Activated B cell treated with CpG ODN at 0.5 μM for 24 hours (primary cell): ENCODE measurements around the gene STK38L. TPM values are rescaled to one million over a fixed set of nuclear protein-coding genes. Genes with fewer than 3 reads are reported as not detected.

Experiments
- ATAC-seq: fragments of 200-7000 bp; cut with Tn5 transposase; one replicate; pipeline ENCODE4 v1.10.0; 2021; ENCODE audit warnings: low read depth, mild to moderate bottlenecking, moderate library complexity
- CTCF ChIA-PET: fragments of 350-600 bp; sonication (Branson Sonifier 250); formaldehyde crosslinking; loops from one replicate; lab custom pipeline; 2021; ENCODE audit warnings: antibody characterized with exemption; lab: Charles Lee
- POLR2A ChIA-PET: fragments of 350-600 bp; sonication (Branson Sonifier 250); formaldehyde crosslinking; loops from one replicate; lab custom pipeline; 2021; ENCODE audit warnings: antibody characterized with exemption; lab: Charles Lee
- DNase-seq: peaks from one replicate; pipeline ENCODE4 v3.0.0; 2022
- H3K27ac Mint-ChIP-seq: one replicate; pipeline ENCODE4 v1.8.0; 2020; ENCODE audit warnings: mixed read lengths
- H3K27me3 Mint-ChIP-seq: one replicate; pipeline ENCODE4 v1.8.0; 2021; ENCODE audit warnings: mixed read lengths
- H3K36me3 Mint-ChIP-seq: one replicate; pipeline ENCODE4 v1.8.0; 2021; ENCODE audit warnings: low read depth, mixed read lengths
- H3K4me1 Mint-ChIP-seq: one replicate; pipeline ENCODE4 v1.8.0; 2021; ENCODE audit warnings: mixed read lengths
- H3K4me3 Mint-ChIP-seq: one replicate; pipeline ENCODE4 v1.8.0; 2020; ENCODE audit warnings: mild to moderate bottlenecking, mixed read lengths
- H3K9me3 Mint-ChIP-seq: one replicate; pipeline ENCODE4 v1.8.0; 2020; ENCODE audit warnings: mixed read lengths
- intact Hi-C: fragments of 100-400 bp; cut with micrococcal nuclease; formaldehyde crosslinking; loops from one replicate; pipeline ENCODE4 v1.15.1; 2024
- total RNA-seq: library from RNA; stranded (reverse); gene quantifications from 2 replicates; pipeline ENCODE4 v1.2.3, GENCODE V29; 2022
- TF ChIP-seq, protein P1 (sequence below): fragments of 200-600 bp; IDR thresholded peaks from one replicate; pipeline ENCODE4 v1.8.0; 2022; ENCODE audit warnings: antibody characterized with exemption, mild to moderate bottlenecking

STK38L gene
- total RNA-seq, 1 donor from 2014 or later: 26.3 TPM

DNA sequence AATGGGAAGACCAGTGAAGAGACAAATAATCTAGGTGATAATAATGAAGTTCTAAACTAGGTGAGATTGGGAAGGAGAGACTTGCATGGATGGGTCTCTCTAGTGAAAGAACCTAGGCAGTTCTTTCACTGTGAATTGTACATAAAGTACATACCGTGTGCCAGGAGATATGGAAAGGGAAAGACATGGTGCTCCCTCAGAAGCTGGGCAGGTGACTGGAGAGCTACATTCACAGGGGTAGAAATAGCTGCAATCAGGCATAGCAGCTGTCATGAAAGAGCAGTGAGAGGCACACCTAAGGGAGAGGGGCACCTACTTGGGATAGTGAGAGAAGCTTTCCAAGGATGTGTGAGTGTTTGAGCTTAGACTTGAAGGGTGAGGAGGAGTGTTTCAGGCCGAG is 9.3 kb downstream of the STK38L start:
- no peak overlapping the region for H3K27ac Mint-ChIP-seq
- H3K36me3 Mint-ChIP-seq: peaks cover 6% of the 10 kb centered on the region
- DNase-seq (no peak), ATAC-seq (no peak)
- intact Hi-C loops: no loop called here
- TF ChIP-seq, protein P1, sequence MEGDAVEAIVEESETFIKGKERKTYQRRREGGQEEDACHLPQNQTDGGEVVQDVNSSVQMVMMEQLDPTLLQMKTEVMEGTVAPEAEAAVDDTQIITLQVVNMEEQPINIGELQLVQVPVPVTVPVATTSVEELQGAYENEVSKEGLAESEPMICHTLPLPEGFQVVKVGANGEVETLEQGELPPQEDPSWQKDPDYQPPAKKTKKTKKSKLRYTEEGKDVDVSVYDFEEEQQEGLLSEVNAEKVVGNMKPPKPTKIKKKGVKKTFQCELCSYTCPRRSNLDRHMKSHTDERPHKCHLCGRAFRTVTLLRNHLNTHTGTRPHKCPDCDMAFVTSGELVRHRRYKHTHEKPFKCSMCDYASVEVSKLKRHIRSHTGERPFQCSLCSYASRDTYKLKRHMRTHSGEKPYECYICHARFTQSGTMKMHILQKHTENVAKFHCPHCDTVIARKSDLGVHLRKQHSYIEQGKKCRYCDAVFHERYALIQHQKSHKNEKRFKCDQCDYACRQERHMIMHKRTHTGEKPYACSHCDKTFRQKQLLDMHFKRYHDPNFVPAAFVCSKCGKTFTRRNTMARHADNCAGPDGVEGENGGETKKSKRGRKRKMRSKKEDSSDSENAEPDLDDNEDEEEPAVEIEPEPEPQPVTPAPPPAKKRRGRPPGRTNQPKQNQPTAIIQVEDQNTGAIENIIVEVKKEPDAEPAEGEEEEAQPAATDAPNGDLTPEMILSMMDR: no peak
- no peaks in the 10 kb centered on the region for H3K9me3 Mint-ChIP-seq
- no peaks in the 10 kb centered on the region for H3K27me3 Mint-ChIP-seq
- ChIA-PET CTCF (interaction anchor here (1.1 to 1.3 kb wide), 2 partner anchors 53 to 214 kb away, joined by 3 read pairs; no protein-coding TSS in a partner anchor), POLR2A (no interaction called here)
- peaks cover 21% of the 10 kb centered on the region for H3K4me1 Mint-ChIP-seq
- no peak overlapping the region for H3K4me3 Mint-ChIP-seq

GRCh38 chr12:27255806-27256205 is 11.7 kb downstream of the STK38L start:
- ATAC-seq (no peak), DNase-seq (no peak)
- Mint-ChIP-seq H3K4me1 (peaks cover 19% of the 10 kb centered on the region), H3K36me3 (peaks cover 15% of the 10 kb centered on the region), H3K27me3 (no peaks in the 10 kb centered on the region), H3K4me3 (no peak overlapping the region), H3K9me3 (no peaks in the 10 kb centered on the region), H3K27ac (no peak overlapping the region)
- intact Hi-C loops: no loop called here
- CTCF ChIA-PET: interaction anchor here (0.5 kb wide), 1 partner anchor 218 kb away, joined by 3 read pairs; no protein-coding TSS in a partner anchor
- POLR2A ChIA-PET: no interaction called here
- TF ChIP-seq, protein P1: no peak

GRCh38 chr12:27257104-27257843 is 13.2 kb downstream of the STK38L start:
- DNase-seq (no peak), ATAC-seq (no peak)
- Mint-ChIP-seq H3K4me1 (peaks cover 17% of the 10 kb centered on the region), H3K36me3 (peaks cover 19% of the 10 kb centered on the region), H3K9me3 (no peaks in the 10 kb centered on the region), H3K4me3 (no peak overlapping the region), H3K27ac (no peak overlapping the region), H3K27me3 (no peaks in the 10 kb centered on the region)
- intact Hi-C loops: no loop called here
- TF ChIP-seq, protein P1: no peak
- POLR2A ChIA-PET: no interaction called here
- CTCF ChIA-PET: no interaction called here

GRCh38 chr12:27260746-27261145 is 16.7 kb downstream of the STK38L start:
- no peak overlapping the region for H3K27ac Mint-ChIP-seq
- peaks cover 29% of the 10 kb centered on the region for H3K36me3 Mint-ChIP-seq
- no peaks in the 10 kb centered on the region for H3K9me3 Mint-ChIP-seq
- no peak overlapping the region for H3K4me3 Mint-ChIP-seq
- intact Hi-C loops: no loop called here
- DNase-seq (no peak), ATAC-seq (no peak)
- TF ChIP-seq, protein P1: no peak
- ChIA-PET POLR2A (no interaction called here), CTCF (no interaction called here)
- H3K4me1 Mint-ChIP-seq: peaks cover 7% of the 10 kb centered on the region
- no peaks in the 10 kb centered on the region for H3K27me3 Mint-ChIP-seq

- TF ChIP-seq, protein P1: no peak
- Mint-ChIP-seq H3K4me3 (no peak overlapping the region), H3K4me1 (peaks cover 6% of the 10 kb centered on the region), H3K36me3 (peaks cover 32% of the 10 kb centered on the region), H3K9me3 (peaks cover 2% of the 10 kb centered on the region), H3K27ac (no peak overlapping the region), H3K27me3 (no peaks in the 10 kb centered on the region)
- ChIA-PET POLR2A (interaction anchor here (0.8 kb wide), 1 partner anchor 18 kb away, joined by 3 read pairs; the partner anchor contains the start of gene STK38L), CTCF (no interaction called here)
- DNase-seq (no peak), ATAC-seq (no peak)
- intact Hi-C loops: no loop called here
Measured at GRCh38 chr12:27261866-27262265, 17.8 kb downstream of the STK38L start.
